Measurements from ENCODE around the gene FAM184B. TPM values are rescaled to one million over a fixed set of nuclear protein-coding genes. Genes with fewer than 3 reads are reported as not detected.
"Not testable (repeated sequence)": the region's sequence is repeated elsewhere in the genome, so short reads cannot be mapped to it uniquely, and the experiment has no call there.

The FAM184B gene
- total RNA-seq, 1 experiment from 2014 or later: 0.47 TPM

DNA sequence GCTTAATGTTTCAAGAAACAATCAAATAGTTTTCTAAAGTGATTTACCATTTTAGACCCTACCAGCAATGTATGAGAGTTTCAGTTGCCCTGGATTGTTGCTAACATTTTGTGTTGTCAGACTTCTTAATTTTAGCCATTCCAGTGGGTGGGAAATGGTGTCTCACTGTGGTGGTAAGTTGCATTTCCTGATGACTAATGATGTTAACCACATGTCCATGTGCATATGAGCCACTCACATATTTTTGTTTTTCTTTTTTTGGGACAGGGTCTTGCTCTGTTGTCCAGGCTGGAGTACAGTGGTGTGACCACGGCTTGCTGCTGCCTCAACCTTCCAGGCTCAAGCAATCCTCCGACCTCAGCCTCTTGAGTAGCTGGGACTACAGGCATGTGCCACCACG is 118.7 kb downstream of the FAM184B start:
- intact Hi-C loops (cut with micrococcal nuclease): no loop called here
- Histone ChIP-seq H3K9me2 (replicated peaks; ENCODE audit: low read length) (no peaks in the 10 kb centered on the region), H3K9me3 (ENCODE audit: low read length) (no peaks in the 10 kb centered on the region), H3K27me3 (ENCODE audit: low read length) (no peaks in the 10 kb centered on the region), H3K27ac (ENCODE audit: low read length) (no peak overlapping the region), H4K20me1 (ENCODE audit: low read length) (no peaks in the 10 kb centered on the region), H3K79me2 (ENCODE audit: low read length) (no peaks in the 10 kb centered on the region), H3K4me2 (ENCODE audit: low read length) (no peak overlapping the region), H3F3A (ENCODE audit: low read length, unreplicated experiment) (no peaks in the 10 kb centered on the region), H3K4me3 (ENCODE audit: low read length) (no peak overlapping the region), H3K9ac (ENCODE audit: low read length) (no peak overlapping the region), H3K36me3 (ENCODE audit: low read depth, low read length) (no peaks in the 10 kb centered on the region), H2AFZ (ENCODE audit: low read length) (no peak overlapping the region), H3K4me1 (ENCODE audit: insufficient read depth, low read length) (no peaks in the 10 kb centered on the region)
- ChIA-PET CTCF (no interaction called here), POLR2A (ENCODE audit: unreplicated experiment) (no interaction called here)
- no peak for ATAC-seq
- TF ChIP-seq EZH2phosphoT487 (IDR thresholded peaks at IDR 0.05; ENCODE audit: borderline replicate concordance, low read length): no peak
- TF ChIP-seq, protein P1, sequence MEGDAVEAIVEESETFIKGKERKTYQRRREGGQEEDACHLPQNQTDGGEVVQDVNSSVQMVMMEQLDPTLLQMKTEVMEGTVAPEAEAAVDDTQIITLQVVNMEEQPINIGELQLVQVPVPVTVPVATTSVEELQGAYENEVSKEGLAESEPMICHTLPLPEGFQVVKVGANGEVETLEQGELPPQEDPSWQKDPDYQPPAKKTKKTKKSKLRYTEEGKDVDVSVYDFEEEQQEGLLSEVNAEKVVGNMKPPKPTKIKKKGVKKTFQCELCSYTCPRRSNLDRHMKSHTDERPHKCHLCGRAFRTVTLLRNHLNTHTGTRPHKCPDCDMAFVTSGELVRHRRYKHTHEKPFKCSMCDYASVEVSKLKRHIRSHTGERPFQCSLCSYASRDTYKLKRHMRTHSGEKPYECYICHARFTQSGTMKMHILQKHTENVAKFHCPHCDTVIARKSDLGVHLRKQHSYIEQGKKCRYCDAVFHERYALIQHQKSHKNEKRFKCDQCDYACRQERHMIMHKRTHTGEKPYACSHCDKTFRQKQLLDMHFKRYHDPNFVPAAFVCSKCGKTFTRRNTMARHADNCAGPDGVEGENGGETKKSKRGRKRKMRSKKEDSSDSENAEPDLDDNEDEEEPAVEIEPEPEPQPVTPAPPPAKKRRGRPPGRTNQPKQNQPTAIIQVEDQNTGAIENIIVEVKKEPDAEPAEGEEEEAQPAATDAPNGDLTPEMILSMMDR (conservative IDR thresholded peaks at IDR 0.05; ENCODE audit: low read depth, low read length): no peak
- BruUV-seq (replicated peaks): no TSS peak
- peak; percentile 28 for DNase-seq

DNA sequence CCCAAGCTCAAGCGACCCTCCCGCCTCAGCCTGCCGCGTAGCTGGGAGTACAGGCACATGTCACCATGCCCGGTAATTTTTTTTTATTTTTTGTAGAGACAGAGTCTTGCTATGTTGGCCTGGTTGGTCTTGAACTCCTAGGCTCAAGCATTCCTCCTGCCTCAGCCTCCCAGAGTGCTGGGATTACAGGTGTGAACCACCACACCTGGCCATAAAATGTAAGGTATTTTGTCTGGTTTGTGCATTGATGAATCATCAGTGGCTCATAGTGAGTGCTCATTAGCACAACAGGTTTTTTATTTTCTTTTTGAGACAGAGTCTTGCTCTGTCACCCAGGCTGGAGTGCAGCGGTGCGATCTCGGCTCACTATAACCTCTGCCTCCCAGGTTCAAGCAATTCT is 122.2 kb downstream of the FAM184B start:
- H3K9ac ChIP-seq (ENCODE audit: low read length); CTCF ChIA-PET; intact Hi-C loops (cut with micrococcal nuclease); H3K79me2 ChIP-seq (ENCODE audit: low read length); H3K36me3 ChIP-seq (ENCODE audit: low read depth, low read length); POLR2A ChIA-PET (ENCODE audit: unreplicated experiment); H3K4me2 ChIP-seq (ENCODE audit: low read length); H3K4me3 ChIP-seq (ENCODE audit: low read length); H3K27me3 ChIP-seq (ENCODE audit: low read length); BruUV-seq (replicated peaks); ATAC-seq; H3K9me2 ChIP-seq (replicated peaks; ENCODE audit: low read length); H3K9me3 ChIP-seq (ENCODE audit: low read length); H3K4me1 ChIP-seq (ENCODE audit: insufficient read depth, low read length); H2AFZ ChIP-seq (ENCODE audit: low read length); H4K20me1 ChIP-seq (ENCODE audit: low read length); H3F3A ChIP-seq (ENCODE audit: low read length, unreplicated experiment); H3K27ac ChIP-seq (ENCODE audit: low read length): not testable (repeated sequence)
- DNase-seq: peak; percentile 22

DNA sequence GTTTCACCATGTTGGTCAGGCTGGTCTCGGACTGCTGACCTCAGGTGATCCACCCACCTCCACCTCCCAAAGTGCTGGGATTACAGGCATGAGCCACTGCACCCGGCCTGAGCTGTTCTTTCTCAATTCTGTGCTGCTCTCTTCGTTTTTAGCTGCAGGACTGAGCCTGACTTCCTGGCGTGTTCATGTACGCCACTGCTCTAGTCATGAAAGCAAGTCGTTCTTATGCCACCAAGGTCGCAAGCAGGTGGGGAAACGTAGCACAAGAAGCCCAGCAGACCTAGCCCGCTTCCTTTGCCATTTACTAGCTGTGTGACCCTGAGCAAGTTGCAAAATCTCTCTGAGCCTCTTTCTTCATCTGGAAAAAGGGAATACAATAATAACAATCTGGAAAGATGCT is 123.6 kb downstream of the FAM184B start:
- H3K79me2 ChIP-seq (ENCODE audit: low read length): no peaks in the 10 kb centered on the region
- ATAC-seq: no peak

More for the DNA sequence above, 123.6 kb downstream of the FAM184B start:
- Histone ChIP-seq H3K4me1 (ENCODE audit: insufficient read depth, low read length) (no peaks in the 10 kb centered on the region), H3K4me3 (ENCODE audit: low read length) (no peak overlapping the region), H2AFZ (ENCODE audit: low read length) (no peak overlapping the region), H3K9ac (ENCODE audit: low read length) (no peak overlapping the region), H3K4me2 (ENCODE audit: low read length) (no peak overlapping the region), H3K36me3 (ENCODE audit: low read depth, low read length) (no peaks in the 10 kb centered on the region), H3F3A (ENCODE audit: low read length, unreplicated experiment) (no peaks in the 10 kb centered on the region), H3K9me2 (replicated peaks; ENCODE audit: low read length) (no peaks in the 10 kb centered on the region), H3K9me3 (ENCODE audit: low read length) (no peaks in the 10 kb centered on the region), H4K20me1 (ENCODE audit: low read length) (no peaks in the 10 kb centered on the region), H3K27me3 (ENCODE audit: low read length) (no peaks in the 10 kb centered on the region), H3K27ac (ENCODE audit: low read length) (no peak overlapping the region)
- DNase-seq: no peak
- TF ChIP-seq, protein P1 (conservative IDR thresholded peaks at IDR 0.05; ENCODE audit: low read depth, low read length): no peak
- TF ChIP-seq EZH2 (IDR thresholded peaks at IDR 0.05; ENCODE audit: low read length, unreplicated experiment): no peak
- no peak for TF ChIP-seq EZH2phosphoT487 (IDR thresholded peaks at IDR 0.05; ENCODE audit: borderline replicate concordance, low read length)
- intact Hi-C loops (cut with micrococcal nuclease): no loop called here
- ChIA-PET POLR2A (ENCODE audit: unreplicated experiment) (no interaction called here), CTCF (no interaction called here)
- no TSS peak for BruUV-seq (replicated peaks)
